Astrocyte (in vitro differentiated cells and primary cell): ENCODE results near the gene SCNN1B. TPM values are rescaled to one million over a fixed set of nuclear protein-coding genes. Genes with fewer than 3 reads are reported as not detected.

Experiments used
- DNase-seq: peaks from one replicate; pipeline ENCODE4 v3.0.0-alpha.2; 2010; ENCODE audit warnings: low read depth
- FAIRE-seq: peaks from 2 replicates; lab custom pipeline; 2011; peaks lifted over from hg19 to GRCh38; lab: Jason Lieb, UNC
- H2AFZ ChIP-seq: 2 replicates; pipeline ENCODE4 v1.6.0; 2012; ENCODE audit warnings: low read depth, low read length, inconsistent platforms
- H3K27ac ChIP-seq: 2 replicates; pipeline ENCODE4 v1.5.1; 2011; ENCODE audit warnings: low read depth, low read length, inconsistent platforms
- H3K27me3 ChIP-seq: 2 replicates; pipeline ENCODE4 v1.6.0; 2011; ENCODE audit warnings: low read length, inconsistent platforms; ENCODE audit not compliant: insufficient read depth
- H3K36me3 ChIP-seq: 2 replicates; pipeline ENCODE4 v1.5.1; 2011; ENCODE audit warnings: low read length, inconsistent platforms; ENCODE audit not compliant: insufficient read depth
- H3K4me1 ChIP-seq: 2 replicates; pipeline ENCODE4 v1.5.1; 2011; ENCODE audit warnings: low read length, inconsistent platforms; ENCODE audit not compliant: insufficient read depth
- H3K4me2 ChIP-seq: 2 replicates; pipeline ENCODE4 v1.6.0; 2012; ENCODE audit warnings: low read length, inconsistent platforms
- H3K4me3 ChIP-seq: 2 replicates; pipeline ENCODE4 v1.5.1; 2011; ENCODE audit warnings: low read depth, mild to moderate bottlenecking, low read length, inconsistent platforms; ENCODE audit not compliant: insufficient read depth
- H3K79me2 ChIP-seq: 2 replicates; pipeline ENCODE4 v1.6.0; 2012; ENCODE audit warnings: mild to moderate bottlenecking, low read length, inconsistent platforms; ENCODE audit not compliant: insufficient read depth
- H3K9ac ChIP-seq: 2 replicates; pipeline ENCODE4 v1.6.0; 2012; ENCODE audit warnings: mild to moderate bottlenecking, low read length, inconsistent platforms
- H3K9me3 ChIP-seq: 2 replicates; pipeline ENCODE4 v1.5.1; 2012; ENCODE audit warnings: low read depth, mild to moderate bottlenecking, low read length, inconsistent platforms; ENCODE audit not compliant: insufficient read depth
- H4K20me1 ChIP-seq: 2 replicates; pipeline ENCODE4 v1.6.0; 2012; ENCODE audit warnings: low read length, inconsistent platforms; ENCODE audit not compliant: insufficient read depth
- H3K27ac Mint-ChIP-seq: one replicate; pipeline ENCODE4 v1.8.0; 2021; ENCODE audit warnings: mild to moderate bottlenecking, mixed read lengths; ENCODE audit not compliant: unreplicated experiment
- H3K27me3 Mint-ChIP-seq: one replicate; pipeline ENCODE4 v1.8.0; 2021; ENCODE audit warnings: low read depth, mixed read lengths; ENCODE audit not compliant: unreplicated experiment
- H3K36me3 Mint-ChIP-seq: one replicate; pipeline ENCODE4 v1.8.0; 2021; ENCODE audit warnings: low read depth, mixed read lengths; ENCODE audit not compliant: unreplicated experiment
- H3K4me1 Mint-ChIP-seq: one replicate; pipeline ENCODE4 v1.8.0; 2021; ENCODE audit warnings: low read depth, mixed read lengths; ENCODE audit not compliant: unreplicated experiment
- H3K4me3 Mint-ChIP-seq: one replicate; pipeline ENCODE4 v1.8.0; 2021; ENCODE audit warnings: mild to moderate bottlenecking, moderate library complexity, mixed read lengths; ENCODE audit not compliant: unreplicated experiment
- H3K9me3 Mint-ChIP-seq: one replicate; pipeline ENCODE4 v1.8.0; 2021; ENCODE audit warnings: mild to moderate bottlenecking, mixed read lengths; ENCODE audit not compliant: unreplicated experiment
- CTCF ChIP-seq: IDR thresholded peaks from 2 replicates; pipeline ENCODE4 v1.5.1; 2011; ENCODE audit warnings: low read depth, mild to moderate bottlenecking, inconsistent platforms, low read length, moderate library complexity; ENCODE audit not compliant: insufficient read depth
- EZH2 ChIP-seq: IDR thresholded peaks from 2 replicates; pipeline ENCODE4 v1.6.1; 2012; ENCODE audit warnings: mild to moderate bottlenecking, low read length, inconsistent platforms; ENCODE audit not compliant: insufficient read depth
- total RNA-seq: library from RNA; stranded (reverse); gene quantifications from 2 replicates; pipeline ENCODE4 v1.2.1, GENCODE V29; 2021

The SCNN1B gene
- total RNA-seq, 1 donor from 2014 or later, result not detected

GRCh38 chr16:23385441-23385840, 83.3 kb downstream of the SCNN1B start:
- H3K4me3 Mint-ChIP-seq, result no peak overlapping the region
- H3K4me1 Mint-ChIP-seq, result no peaks in the 10 kb centered on the region

GRCh38 chr16:23387666-23388065, 85.6 kb downstream of the SCNN1B start:
- no peak overlapping the region for H3K4me3 ChIP-seq
- DNase-seq (no peak), FAIRE-seq (no peak)
- Mint-ChIP-seq H3K27me3 (peaks cover 2% of the 10 kb centered on the region), H3K4me3 (no peak overlapping the region), H3K27ac (no peak overlapping the region), H3K4me1 (no peaks in the 10 kb centered on the region), H3K36me3 (peaks cover 23% of the 10 kb centered on the region), H3K9me3 (no peaks in the 10 kb centered on the region)
- no peak overlapping the region for H2AFZ ChIP-seq
- H3K79me2 ChIP-seq, result no peaks in the 10 kb centered on the region
- H3K9me3 ChIP-seq, result no peaks in the 10 kb centered on the region
- H3K36me3 ChIP-seq, result peaks cover 12% of the 10 kb centered on the region
- no peak overlapping the region for H3K4me2 ChIP-seq
- TF ChIP-seq EZH2 (no peak), CTCF (no peak)
- H3K9ac ChIP-seq, result no peak overlapping the region
- H3K27ac ChIP-seq, result no peak overlapping the region
- H4K20me1 ChIP-seq, result no peaks in the 10 kb centered on the region
- no peaks in the 10 kb centered on the region for H3K4me1 ChIP-seq
- H3K27me3 ChIP-seq, result no peaks in the 10 kb centered on the region

More at GRCh38 chr16:23385441-23385840, 83.3 kb downstream of the SCNN1B start:
- no peaks in the 10 kb centered on the region for H3K79me2 ChIP-seq
- no peaks in the 10 kb centered on the region for H3K4me1 ChIP-seq
- no peak overlapping the region for H3K27ac ChIP-seq
- no peaks in the 10 kb centered on the region for H3K36me3 ChIP-seq
- Mint-ChIP-seq H3K9me3 (no peaks in the 10 kb centered on the region), H3K27me3 (peaks cover 2% of the 10 kb centered on the region), H3K36me3 (peaks cover 11% of the 10 kb centered on the region), H3K27ac (no peak overlapping the region)
- no peak overlapping the region for H2AFZ ChIP-seq
- no peaks in the 10 kb centered on the region for H3K9me3 ChIP-seq
- no peak for DNase-seq
- H4K20me1 ChIP-seq, result no peaks in the 10 kb centered on the region
- no peaks in the 10 kb centered on the region for H3K27me3 ChIP-seq
- H3K4me3 ChIP-seq, result no peak overlapping the region
- no peak for FAIRE-seq
- H3K4me2 ChIP-seq, result no peak overlapping the region
- no peak for TF ChIP-seq EZH2
- no peak for TF ChIP-seq CTCF
- no peak overlapping the region for H3K9ac ChIP-seq

- H3K27me3 ChIP-seq, result no peaks in the 10 kb centered on the region
- peaks cover under 1% of the 10 kb centered on the region for H3K27me3 Mint-ChIP-seq
- no peak overlapping the region for H3K4me2 ChIP-seq
- no peaks in the 10 kb centered on the region for H3K9me3 ChIP-seq
- H3K4me1 Mint-ChIP-seq, result no peaks in the 10 kb centered on the region
- H3K9ac ChIP-seq, result no peak overlapping the region
- H4K20me1 ChIP-seq, result no peaks in the 10 kb centered on the region
- H3K9me3 Mint-ChIP-seq, result no peaks in the 10 kb centered on the region
- no peak overlapping the region for H2AFZ ChIP-seq
- no peak overlapping the region for H3K27ac Mint-ChIP-seq
- peaks cover 12% of the 10 kb centered on the region for H3K36me3 ChIP-seq
- H3K36me3 Mint-ChIP-seq, result peaks cover 25% of the 10 kb centered on the region
- no peak overlapping the region for H3K4me3 Mint-ChIP-seq
- no peak overlapping the region for H3K4me3 ChIP-seq
- no peak for TF ChIP-seq EZH2
- no peak for TF ChIP-seq CTCF
- DNase-seq (no peak), FAIRE-seq (no peak)
- H3K4me1 ChIP-seq, result peaks cover 6% of the 10 kb centered on the region
- H3K27ac ChIP-seq, result no peak overlapping the region
- H3K79me2 ChIP-seq, result no peaks in the 10 kb centered on the region
These were observed 86.7 kb downstream of the SCNN1B start for GRCh38 chr16:23388786-23389185.
